ENCODE results near the gene SLC6A8. TPM values are rescaled to one million over a fixed set of nuclear protein-coding genes. Genes with fewer than 3 reads are reported as not detected.

SLC6A8 gene
- total and polyA plus RNA-seq, 2 donors (not counting 3 experiments of a cell fraction or from before 2014, with no cell fraction given): 22.7 to 23.6 TPM

DNA sequence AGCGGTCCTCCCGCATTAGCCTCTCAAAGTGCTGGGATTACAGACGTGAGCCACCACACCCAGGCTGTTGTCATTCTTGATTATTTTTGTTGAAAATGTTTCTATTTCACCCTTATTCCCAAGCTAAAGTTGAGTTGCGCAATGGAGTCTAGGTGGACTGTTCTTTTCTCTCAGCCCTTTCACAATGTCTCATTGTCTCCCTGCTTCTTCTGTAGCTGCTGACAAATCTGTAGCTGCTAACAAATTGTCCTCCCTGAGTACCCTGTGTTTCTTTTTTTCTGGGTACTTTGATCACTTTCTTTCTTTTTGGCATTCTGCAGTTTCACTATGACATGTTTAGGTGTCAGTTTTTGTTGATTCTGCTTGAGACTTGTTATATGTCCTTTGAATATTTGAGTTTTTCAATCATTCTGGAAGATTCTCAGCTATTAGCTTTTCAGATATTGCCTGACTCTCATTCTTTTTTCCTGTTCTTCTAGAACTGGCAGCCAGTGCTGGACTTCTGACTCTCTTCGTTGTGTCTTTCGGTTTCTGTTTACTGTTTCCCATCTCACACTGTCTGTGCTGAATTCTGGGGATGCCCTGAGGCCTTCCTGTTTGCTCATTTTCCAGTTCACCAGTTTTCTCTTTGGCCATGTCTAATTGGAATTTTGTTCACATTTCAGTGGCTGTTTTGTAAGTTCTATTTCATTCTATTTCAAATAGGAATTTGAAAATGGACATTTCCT, 43.6 kb downstream of the SLC6A8 start:
- Histone ChIP-seq H3K79me2 (ENCODE audit: control insufficient read depth, insufficient read depth, low read length) (no peaks in the 10 kb centered on the region), H3K9ac (replicated peaks; ENCODE audit: extremely low read depth, insufficient read depth, low read length) (no peak overlapping the region), H3K4me1 (ENCODE audit: control insufficient read depth, extremely low read depth, insufficient read depth, low read length) (peaks cover 14% of the 10 kb centered on the region), H3K36me3 (ENCODE audit: control insufficient read depth in 2 of 2, extremely low read depth in 1 of 2, insufficient read depth in 2 of 2, low read length in 2 of 2) (no peaks in the 10 kb centered on the region), H3K9me3 (replicated peaks; ENCODE audit: control insufficient read depth, insufficient read depth, low read length) (no peaks in the 10 kb centered on the region), H2AFZ (ENCODE audit: low read depth, low read length) (no peak overlapping the region), H3K9me1 (replicated peaks; ENCODE audit: control insufficient read depth, extremely low read depth, insufficient read depth, low read length) (no peaks in the 10 kb centered on the region), H3K4me3 (replicated peaks in 1 of 3; ENCODE audit: insufficient read depth in 1 of 3, low read depth in 1 of 3, low read length in 3 of 3) (no peak overlapping the region), H3K27me3 (ENCODE audit: control insufficient read depth in 2 of 2, insufficient read depth in 2 of 2, low read length in 2 of 2) (no peaks in the 10 kb centered on the region), H3K4me2 (ENCODE audit: insufficient read depth, low read length) (no peak overlapping the region), H3K27ac (ENCODE audit: insufficient read depth, low read depth, low read length) (no peak overlapping the region), H4K20me1 (replicated peaks; ENCODE audit: control insufficient read depth, extremely low read depth, insufficient read depth, low read length) (no peaks in the 10 kb centered on the region)
- intact Hi-C loops (cut with micrococcal nuclease): no loop called here
- peak; percentile 44 for FAIRE-seq
- CTCF ChIA-PET: no interaction called here
- POLR2A ChIA-PET: no interaction called here
- DNase-seq (ENCODE audit: low read depth, low spot score): no peak
- dilution Hi-C loops (cut with MboI; ENCODE audit: extremely low pct_ligation_motif_present, low sequenced_read_pairs): no loop called here
- BruUV-seq (replicated peaks): no TSS peak
- TF ChIP-seq, protein P1, sequence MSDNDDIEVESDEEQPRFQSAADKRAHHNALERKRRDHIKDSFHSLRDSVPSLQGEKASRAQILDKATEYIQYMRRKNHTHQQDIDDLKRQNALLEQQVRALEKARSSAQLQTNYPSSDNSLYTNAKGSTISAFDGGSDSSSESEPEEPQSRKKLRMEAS (IDR thresholded peaks at IDR 0.05; ENCODE audit: insufficient read depth, insufficient read length): no peak
- TF ChIP-seq EZH2 (IDR thresholded peaks at IDR 0.05; ENCODE audit: borderline replicate concordance, low read depth, low read length, severe bottlenecking) (no peak), POLR2AphosphoS5 (IDR thresholded peaks at IDR 0.05; ENCODE audit: insufficient read depth, low read depth, low read length) (no peak), JUN (IDR thresholded peaks at IDR 0.05; ENCODE audit: borderline replicate concordance, insufficient read depth, insufficient read length, low read depth) (no peak), FOS (IDR thresholded peaks at IDR 0.05; ENCODE audit: borderline replicate concordance, insufficient read depth, low read length) (no peak), GATA2 (IDR thresholded peaks at IDR 0.05; ENCODE audit: insufficient read depth, insufficient read length, low read depth, low read length) (no peak), CTCF (IDR thresholded peaks at IDR 0.05; ENCODE audit: extremely low read depth in 1 of 2, insufficient read depth in 1 of 2, low read depth in 1 of 2, low read length in 2 of 2) (no peak), POLR2A (IDR thresholded peaks at IDR 0.05; ENCODE audit: low read depth, low read length) (no peak), MYC (IDR thresholded peaks at IDR 0.05; ENCODE audit: low read depth, low read length) (no peak)
